Suprapubic skin (tissue), 4 donors: ENCODE data around the gene MTG2.

Source experiments
- CTCF ChIP-seq, 2 donors: fragments of 200-600 bp in 1 of 2; fragments of 450-650 bp in 1 of 2; sonication (generic) in 1 of 2; IDR thresholded peaks; one replicate each; pipeline ENCODE4 v1.5.1; 2016 to 2019; ENCODE audit warnings: antibody characterized with exemption in 2 of 2, mild to moderate bottlenecking in 1 of 2, moderate library complexity in 1 of 2
- POLR2A ChIP-seq, 2 donors: fragments of 450-650 bp; IDR thresholded peaks; one replicate each; pipeline ENCODE4 v1.6.1; 2017; ENCODE audit warnings: antibody characterized with exemption in 2 of 2, mild to moderate bottlenecking in 2 of 2, moderate library complexity in 2 of 2
- POLR2AphosphoS5 ChIP-seq, 3 donors: sonication (generic); formaldehyde crosslinking; IDR thresholded peaks; one replicate each; pipeline ENCODE4 v1.6.1; 2017; ENCODE audit warnings: antibody characterized with exemption in 3 of 3

GRCh38 chr20:62159052-62159451, 23.8 kb upstream of the MTG2 start:
- TF ChIP-seq CTCF (IDR thresholded peaks at IDR 0.05) (no peak), POLR2A (IDR thresholded peaks at IDR 0.05) (no peak), POLR2AphosphoS5 (IDR thresholded peaks at IDR 0.05) (no peak)
